WTC11 (cell line): ENCODE results near the gene RGL1. TPM values are rescaled to one million over a fixed set of nuclear protein-coding genes. Genes with fewer than 3 reads are reported as not detected.

Source experiments
- ATAC-seq: fragments of 200-7000 bp; cut with Tn5 transposase; 2 replicates; pipeline ENCODE4 v1.10.0; 2021; ENCODE audit warnings: mild to moderate bottlenecking, moderate library complexity
- CTCF ChIA-PET: fragments of 300-600 bp; sonication (Branson Sonifier 250); formaldehyde crosslinking; loops from one replicate; lab custom pipeline; 2021; ENCODE audit warnings: antibody characterized with exemption; lab: Charles Lee
- POLR2A ChIA-PET: fragments of 350-600 bp; sonication (Branson Sonifier 250); formaldehyde crosslinking; loops from one replicate; lab custom pipeline; 2021; ENCODE audit warnings: antibody characterized with exemption; lab: Charles Lee
- DNase-seq: peaks from one replicate; pipeline ENCODE4 v3.0.0; 2021; ENCODE audit warnings: low spot score
- H3K27ac Mint-ChIP-seq: 2 replicates; pipeline ENCODE4 v1.8.0; 2021; ENCODE audit warnings: mixed read lengths
- H3K27me3 Mint-ChIP-seq: 2 replicates; pipeline ENCODE4 v1.8.0; 2021; ENCODE audit warnings: low read depth, mild to moderate bottlenecking, moderate library complexity, mixed read lengths
- H3K36me3 Mint-ChIP-seq: 2 replicates; pipeline ENCODE4 v1.8.0; 2021; ENCODE audit warnings: mixed read lengths
- H3K4me1 Mint-ChIP-seq: 2 replicates; pipeline ENCODE4 v1.8.0; 2022; ENCODE audit warnings: mixed read lengths
- H3K4me3 Mint-ChIP-seq: 2 replicates; pipeline ENCODE4 v1.8.0; 2021; ENCODE audit warnings: mild to moderate bottlenecking, moderate library complexity, mixed read lengths
- H3K9me3 Mint-ChIP-seq: 2 replicates; pipeline ENCODE4 v1.8.0; 2021; ENCODE audit warnings: mixed read lengths
- AR ChIP-seq: fragments of 250-450 bp; sonication (Bioruptor Pico); IDR thresholded peaks from 2 replicates; pipeline ENCODE4 v1.9.0; 2021; ENCODE audit warnings: mild to moderate bottlenecking
- E2F1 ChIP-seq: sonication (generic); formaldehyde crosslinking; IDR thresholded peaks from 2 replicates; pipeline ENCODE4 v1.8.0; 2022; ENCODE audit warnings: mild to moderate bottlenecking, missing genetic modification reagents
- E2F4 ChIP-seq: sonication (generic); formaldehyde crosslinking; IDR thresholded peaks from 2 replicates; pipeline ENCODE4 v1.8.1; 2022; ENCODE audit warnings: low read depth, mild to moderate bottlenecking, moderate library complexity, missing genetic modification reagents, borderline replicate concordance
- ELF4 ChIP-seq: sonication (generic); formaldehyde crosslinking; IDR thresholded peaks from 2 replicates; pipeline ENCODE4 v1.8.1; 2022; ENCODE audit warnings: low read depth, mild to moderate bottlenecking, moderate library complexity, missing genetic modification reagents
- GRHL2 ChIP-seq: fragments of 250-450 bp; sonication (Bioruptor Pico); IDR thresholded peaks from 2 replicates; pipeline ENCODE4 v1.8.0; 2022; ENCODE audit warnings: mild to moderate bottlenecking, moderate library complexity; ENCODE audit not compliant: insufficient replicate concordance, severe bottlenecking
- HMGXB4 ChIP-seq: sonication (generic); formaldehyde crosslinking; IDR thresholded peaks from 2 replicates; pipeline ENCODE4 v1.8.1; 2023; ENCODE audit warnings: mild to moderate bottlenecking, moderate library complexity, missing genetic modification reagents
- JUN ChIP-seq: sonication (generic); formaldehyde crosslinking; IDR thresholded peaks from 2 replicates; pipeline ENCODE4 v1.8.0; 2023; ENCODE audit warnings: mild to moderate bottlenecking, missing genetic modification reagents
- NFE2L1 ChIP-seq: sonication (generic); formaldehyde crosslinking; IDR thresholded peaks from 2 replicates; pipeline ENCODE4 v1.8.1; 2023; ENCODE audit warnings: missing genetic modification reagents
- NR2C2 ChIP-seq: sonication (generic); formaldehyde crosslinking; IDR thresholded peaks from 2 replicates; pipeline ENCODE4 v1.8.0; 2022; ENCODE audit warnings: mild to moderate bottlenecking, missing genetic modification reagents
- SMAD4 ChIP-seq: sonication (generic); formaldehyde crosslinking; IDR thresholded peaks from 2 replicates; pipeline ENCODE4 v1.8.0; 2022; ENCODE audit warnings: mild to moderate bottlenecking, missing genetic modification reagents
- STAT6 ChIP-seq: sonication (generic); formaldehyde crosslinking; conservative IDR thresholded peaks from 2 replicates; pipeline ENCODE4 v1.8.1; 2023; ENCODE audit warnings: mild to moderate bottlenecking, low read depth, missing genetic modification reagents, moderate library complexity
- TEAD1 ChIP-seq: sonication (generic); formaldehyde crosslinking; IDR thresholded peaks from 2 replicates; pipeline ENCODE4 v1.8.0; 2022; ENCODE audit warnings: mild to moderate bottlenecking, missing genetic modification reagents
- TP53 ChIP-seq: sonication (generic); formaldehyde crosslinking; IDR thresholded peaks from 2 replicates; pipeline ENCODE4 v1.8.1; 2023; ENCODE audit warnings: mild to moderate bottlenecking, missing genetic modification reagents
- ZBTB21 ChIP-seq: sonication (generic); formaldehyde crosslinking; IDR thresholded peaks from 2 replicates; pipeline ENCODE4 v1.8.1; 2023; ENCODE audit warnings: mild to moderate bottlenecking, missing genetic modification reagents, borderline replicate concordance
- ZNF138 ChIP-seq: sonication (generic); formaldehyde crosslinking; conservative IDR thresholded peaks from 2 replicates; pipeline ENCODE4 v1.8.1; 2022; ENCODE audit warnings: mild to moderate bottlenecking, moderate library complexity, missing genetic modification reagents
- ZNF219 ChIP-seq: sonication (generic); formaldehyde crosslinking; IDR thresholded peaks from 2 replicates; pipeline ENCODE4 v1.8.0; 2023; ENCODE audit warnings: missing genetic modification reagents, mild to moderate bottlenecking, borderline replicate concordance
- ZNF263 ChIP-seq: sonication (generic); formaldehyde crosslinking; IDR thresholded peaks from 2 replicates; pipeline ENCODE4 v1.8.1; 2022; ENCODE audit warnings: low read depth, mild to moderate bottlenecking, moderate library complexity, missing genetic modification reagents
- ZNF281 ChIP-seq: sonication (generic); formaldehyde crosslinking; IDR thresholded peaks from 2 replicates; pipeline ENCODE4 v1.8.0; 2023; ENCODE audit warnings: mild to moderate bottlenecking, missing genetic modification reagents
- ZNF532 ChIP-seq: fragments of 250-450 bp; sonication (Bioruptor Pico); IDR thresholded peaks from 2 replicates; pipeline ENCODE4 v1.9.0; 2021; ENCODE audit warnings: mild to moderate bottlenecking, borderline replicate concordance
- total RNA-seq: library from RNA; stranded (reverse); gene quantifications from 3 replicates; pipeline ENCODE4 v1.2.3, GENCODE V29; 2021

The RGL1 gene
- total RNA-seq, 1 experiment from 2014 or later = 1.5 TPM

GRCh38 chr1:183965726-183966125 lies 160.8 kb downstream of the RGL1 start:
- Mint-ChIP-seq H3K4me1 (no peaks in the 10 kb centered on the region), H3K36me3 (no peaks in the 10 kb centered on the region), H3K27ac (no peak overlapping the region), H3K9me3 (no peaks in the 10 kb centered on the region), H3K27me3 (no peaks in the 10 kb centered on the region), H3K4me3 (no peak overlapping the region)
- ChIA-PET CTCF (interaction anchor here (1.2 kb wide), 1 partner anchor 50 kb away, joined by 3 read pairs; no protein-coding TSS in a partner anchor), POLR2A (no interaction called here)
- no peak for ATAC-seq
- DNase-seq = no peak
- no peak for TF ChIP-seq ZNF532 (CRISPR knock-in tag)
- TF ChIP-seq STAT6 = no peak
- TF ChIP-seq JUN (CRISPR knock-in tag) = no peak
- TF ChIP-seq TP53 (CRISPR knock-in tag) = no peak
- no peak for TF ChIP-seq ZNF281

- no peaks in the 10 kb centered on the region for H3K36me3 Mint-ChIP-seq
- H3K27ac Mint-ChIP-seq = no peak overlapping the region
- no peaks in the 10 kb centered on the region for H3K27me3 Mint-ChIP-seq
- H3K4me3 Mint-ChIP-seq = no peak overlapping the region
- H3K9me3 Mint-ChIP-seq = no peaks in the 10 kb centered on the region
- DNase-seq (no peak), ATAC-seq (no peak)
- POLR2A ChIA-PET = no interaction called here
- CTCF ChIA-PET = no interaction called here
- H3K4me1 Mint-ChIP-seq = no peaks in the 10 kb centered on the region
- TF ChIP-seq HMGXB4 (CRISPR knock-in tag) (no peak), GRHL2 (no peak), E2F4 (CRISPR knock-in tag) (no peak), SMAD4 (CRISPR knock-in tag) (no peak), E2F1 (CRISPR knock-in tag) (no peak), AR (no peak), ELF4 (CRISPR knock-in tag) (no peak), ZNF138 (CRISPR knock-in tag) (no peak), NR2C2 (no peak), NFE2L1 (CRISPR knock-in tag) (no peak), ZNF219 (CRISPR knock-in tag) (no peak), TEAD1 (CRISPR knock-in tag) (no peak), ZNF263 (CRISPR knock-in tag) (no peak), ZBTB21 (CRISPR knock-in tag) (no peak)
Measured at GRCh38 chr1:183966487-183966886, 161.6 kb downstream of the RGL1 start.
